ENCODE data around the gene GRIP2. TPM values are rescaled to one million over a fixed set of nuclear protein-coding genes. Genes with fewer than 3 reads are reported as not detected.

Gene GRIP2
- total and polyA plus RNA-seq, 9 of the 15 experiments (the other 6 are each of a cell fraction or from before 2014, with no cell fraction given): 0.01 TPM; not detected in 7

DNA sequence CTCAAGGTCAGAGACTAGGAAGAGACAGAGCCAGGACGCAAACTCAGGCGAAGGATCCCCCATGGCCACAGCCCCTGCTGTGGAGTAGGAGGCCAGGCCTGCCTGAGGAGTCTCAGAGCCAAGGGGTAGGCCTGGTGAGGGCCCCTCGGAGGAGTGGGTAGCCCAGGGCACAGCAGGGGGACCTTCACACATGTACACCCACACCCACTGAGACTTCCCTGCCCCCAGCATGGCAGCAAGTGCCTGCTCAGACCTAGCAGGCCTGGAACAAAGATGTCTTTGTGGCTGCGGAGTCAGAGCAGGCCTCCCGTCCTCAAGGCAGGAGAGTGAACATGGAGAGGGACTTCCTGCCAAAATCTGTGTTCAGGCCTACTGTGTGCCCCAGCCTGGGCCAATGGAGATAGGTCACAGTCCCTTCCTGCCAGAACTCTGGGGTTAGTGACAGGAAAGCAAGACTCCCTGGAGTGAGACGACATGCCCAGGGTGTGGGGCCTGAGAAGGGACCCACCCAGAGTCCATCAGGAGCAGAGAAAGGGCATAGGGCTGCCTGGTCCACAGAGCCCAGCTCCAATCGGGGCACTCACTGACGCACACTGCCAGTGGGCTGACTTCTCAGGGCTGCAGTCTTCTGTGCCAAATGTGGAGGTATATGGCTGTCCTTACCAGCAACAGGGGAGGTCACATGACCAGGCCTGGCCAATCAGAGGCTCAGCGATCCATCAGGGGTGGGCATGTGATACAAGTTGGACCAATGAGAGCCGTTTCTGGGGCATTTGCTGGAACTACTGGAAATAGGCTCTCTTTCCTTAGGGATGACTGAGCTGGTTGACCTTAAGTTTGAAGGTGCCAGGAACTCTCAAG lies 2.3 kb downstream of the GRIP2 start (continued):
- TF ChIP-seq PCBP1 (IDR thresholded peaks at IDR 0.05; ENCODE audit: low read depth, low read length, poor library complexity, severe bottlenecking) (no peak), MYBL2 (IDR thresholded peaks at IDR 0.05; ENCODE audit: low read depth) (no peak), MYBL2 (CRISPR knock-in tag; IDR thresholded peaks at IDR 0.05; ENCODE audit: borderline replicate concordance) (no peak), SMARCA4 (IDR thresholded peaks at IDR 0.05) (no peak), FOXP1 (CRISPR knock-in tag; IDR thresholded peaks at IDR 0.05) (no peak), ZNF668 (CRISPR knock-in tag; IDR thresholded peaks at IDR 0.05) (no peak), KDM5B (IDR thresholded peaks at IDR 0.05; ENCODE audit: insufficient replicate concordance, low read depth, low read length) (no peak), SUPT5H (IDR thresholded peaks at IDR 0.05) (no peak), EP400 (IDR thresholded peaks at IDR 0.05) (no peak), ZFPM2 (CRISPR knock-in tag; IDR thresholded peaks at IDR 0.05) (no peak), BCOR (IDR thresholded peaks at IDR 0.05) (no peak), FOSL1 (tag; conservative IDR thresholded peaks at IDR 0.05) (no peak), NONO (IDR thresholded peaks at IDR 0.05; ENCODE audit: low read depth in 2 of 2, low read length in 1 of 2) (no peak), NFXL1 (CRISPR knock-in tag; IDR thresholded peaks at IDR 0.05) (no peak)
- TF ChIP-seq, protein P1, sequence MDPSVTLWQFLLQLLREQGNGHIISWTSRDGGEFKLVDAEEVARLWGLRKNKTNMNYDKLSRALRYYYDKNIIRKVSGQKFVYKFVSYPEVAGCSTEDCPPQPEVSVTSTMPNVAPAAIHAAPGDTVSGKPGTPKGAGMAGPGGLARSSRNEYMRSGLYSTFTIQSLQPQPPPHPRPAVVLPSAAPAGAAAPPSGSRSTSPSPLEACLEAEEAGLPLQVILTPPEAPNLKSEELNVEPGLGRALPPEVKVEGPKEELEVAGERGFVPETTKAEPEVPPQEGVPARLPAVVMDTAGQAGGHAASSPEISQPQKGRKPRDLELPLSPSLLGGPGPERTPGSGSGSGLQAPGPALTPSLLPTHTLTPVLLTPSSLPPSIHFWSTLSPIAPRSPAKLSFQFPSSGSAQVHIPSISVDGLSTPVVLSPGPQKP (CRISPR knock-in tag; IDR thresholded peaks at IDR 0.05): no peak
- TF ChIP-seq, protein P2, sequence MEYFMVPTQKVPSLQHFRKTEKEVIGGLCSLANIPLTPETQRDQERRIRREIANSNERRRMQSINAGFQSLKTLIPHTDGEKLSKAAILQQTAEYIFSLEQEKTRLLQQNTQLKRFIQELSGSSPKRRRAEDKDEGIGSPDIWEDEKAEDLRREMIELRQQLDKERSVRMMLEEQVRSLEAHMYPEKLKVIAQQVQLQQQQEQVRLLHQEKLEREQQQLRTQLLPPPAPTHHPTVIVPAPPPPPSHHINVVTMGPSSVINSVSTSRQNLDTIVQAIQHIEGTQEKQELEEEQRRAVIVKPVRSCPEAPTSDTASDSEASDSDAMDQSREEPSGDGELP (CRISPR knock-in tag; IDR thresholded peaks at IDR 0.05; ENCODE audit: borderline replicate concordance): 0 out of 2 replicates have a peak, but pooled peaks have one; percentile 15
- TF ChIP-seq, protein P3, sequence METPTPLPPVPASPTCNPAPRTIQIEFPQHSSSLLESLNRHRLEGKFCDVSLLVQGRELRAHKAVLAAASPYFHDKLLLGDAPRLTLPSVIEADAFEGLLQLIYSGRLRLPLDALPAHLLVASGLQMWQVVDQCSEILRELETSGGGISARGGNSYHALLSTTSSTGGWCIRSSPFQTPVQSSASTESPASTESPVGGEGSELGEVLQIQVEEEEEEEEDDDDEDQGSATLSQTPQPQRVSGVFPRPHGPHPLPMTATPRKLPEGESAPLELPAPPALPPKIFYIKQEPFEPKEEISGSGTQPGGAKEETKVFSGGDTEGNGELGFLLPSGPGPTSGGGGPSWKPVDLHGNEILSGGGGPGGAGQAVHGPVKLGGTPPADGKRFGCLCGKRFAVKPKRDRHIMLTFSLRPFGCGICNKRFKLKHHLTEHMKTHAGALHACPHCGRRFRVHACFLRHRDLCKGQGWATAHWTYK (CRISPR knock-in tag; IDR thresholded peaks at IDR 0.05): no peak
- TF ChIP-seq, protein P4, sequence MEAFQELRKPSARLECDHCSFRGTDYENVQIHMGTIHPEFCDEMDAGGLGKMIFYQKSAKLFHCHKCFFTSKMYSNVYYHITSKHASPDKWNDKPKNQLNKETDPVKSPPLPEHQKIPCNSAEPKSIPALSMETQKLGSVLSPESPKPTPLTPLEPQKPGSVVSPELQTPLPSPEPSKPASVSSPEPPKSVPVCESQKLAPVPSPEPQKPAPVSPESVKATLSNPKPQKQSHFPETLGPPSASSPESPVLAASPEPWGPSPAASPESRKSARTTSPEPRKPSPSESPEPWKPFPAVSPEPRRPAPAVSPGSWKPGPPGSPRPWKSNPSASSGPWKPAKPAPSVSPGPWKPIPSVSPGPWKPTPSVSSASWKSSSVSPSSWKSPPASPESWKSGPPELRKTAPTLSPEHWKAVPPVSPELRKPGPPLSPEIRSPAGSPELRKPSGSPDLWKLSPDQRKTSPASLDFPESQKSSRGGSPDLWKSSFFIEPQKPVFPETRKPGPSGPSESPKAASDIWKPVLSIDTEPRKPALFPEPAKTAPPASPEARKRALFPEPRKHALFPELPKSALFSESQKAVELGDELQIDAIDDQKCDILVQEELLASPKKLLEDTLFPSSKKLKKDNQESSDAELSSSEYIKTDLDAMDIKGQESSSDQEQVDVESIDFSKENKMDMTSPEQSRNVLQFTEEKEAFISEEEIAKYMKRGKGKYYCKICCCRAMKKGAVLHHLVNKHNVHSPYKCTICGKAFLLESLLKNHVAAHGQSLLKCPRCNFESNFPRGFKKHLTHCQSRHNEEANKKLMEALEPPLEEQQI (IDR thresholded peaks at IDR 0.05): no peak
- TF ChIP-seq, protein P5, sequence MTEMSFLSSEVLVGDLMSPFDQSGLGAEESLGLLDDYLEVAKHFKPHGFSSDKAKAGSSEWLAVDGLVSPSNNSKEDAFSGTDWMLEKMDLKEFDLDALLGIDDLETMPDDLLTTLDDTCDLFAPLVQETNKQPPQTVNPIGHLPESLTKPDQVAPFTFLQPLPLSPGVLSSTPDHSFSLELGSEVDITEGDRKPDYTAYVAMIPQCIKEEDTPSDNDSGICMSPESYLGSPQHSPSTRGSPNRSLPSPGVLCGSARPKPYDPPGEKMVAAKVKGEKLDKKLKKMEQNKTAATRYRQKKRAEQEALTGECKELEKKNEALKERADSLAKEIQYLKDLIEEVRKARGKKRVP (CRISPR knock-in tag; IDR thresholded peaks at IDR 0.05): no peak
- TF ChIP-seq, protein P6, sequence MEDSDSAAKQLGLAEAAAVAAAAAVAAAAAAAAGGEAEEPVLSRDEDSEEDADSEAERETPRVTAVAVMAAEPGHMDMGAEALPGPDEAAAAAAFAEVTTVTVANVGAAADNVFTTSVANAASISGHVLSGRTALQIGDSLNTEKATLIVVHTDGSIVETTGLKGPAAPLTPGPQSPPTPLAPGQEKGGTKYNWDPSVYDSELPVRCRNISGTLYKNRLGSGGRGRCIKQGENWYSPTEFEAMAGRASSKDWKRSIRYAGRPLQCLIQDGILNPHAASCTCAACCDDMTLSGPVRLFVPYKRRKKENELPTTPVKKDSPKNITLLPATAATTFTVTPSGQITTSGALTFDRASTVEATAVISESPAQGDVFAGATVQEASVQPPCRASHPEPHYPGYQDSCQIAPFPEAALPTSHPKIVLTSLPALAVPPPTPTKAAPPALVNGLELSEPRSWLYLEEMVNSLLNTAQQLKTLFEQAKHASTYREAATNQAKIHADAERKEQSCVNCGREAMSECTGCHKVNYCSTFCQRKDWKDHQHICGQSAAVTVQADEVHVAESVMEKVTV (CRISPR knock-in tag; IDR thresholded peaks at IDR 0.05): no peak

Measured in K562 (cell line).